ENCODE measurements around the gene TRIM26. TPM values are rescaled to one million over a fixed set of nuclear protein-coding genes. Genes with fewer than 3 reads are reported as not detected.

TRIM26 gene
- total and polyA plus RNA-seq, 2 donors (not counting 3 experiments of a cell fraction or from before 2014, with no cell fraction given), result 30.4 to 34.5 TPM

GRCh38 chr6:30143780-30144179 lies 69.4 kb downstream of the TRIM26 start:
- dilution Hi-C loops (cut with MboI; ENCODE audit: extremely low pct_ligation_motif_present, low sequenced_read_pairs) (no loop called here), intact Hi-C loops (cut with micrococcal nuclease) (no loop called here)
- Histone ChIP-seq H3K9me3 (replicated peaks; ENCODE audit: control insufficient read depth, insufficient read depth, low read length) (no peaks in the 10 kb centered on the region), H3K27ac (ENCODE audit: insufficient read depth, low read depth, low read length) (no peak overlapping the region), H3K79me2 (ENCODE audit: control insufficient read depth, insufficient read depth, low read length) (no peaks in the 10 kb centered on the region), H3K4me2 (ENCODE audit: insufficient read depth, low read length) (no peak overlapping the region), H3K4me3 (replicated peaks in 1 of 3; ENCODE audit: insufficient read depth in 1 of 3, low read depth in 1 of 3, low read length in 3 of 3) (no peak overlapping the region), H3K36me3 (ENCODE audit: control insufficient read depth in 2 of 2, extremely low read depth in 1 of 2, insufficient read depth in 2 of 2, low read length in 2 of 2) (no peaks in the 10 kb centered on the region), H3K9me1 (replicated peaks; ENCODE audit: control insufficient read depth, extremely low read depth, insufficient read depth, low read length) (no peaks in the 10 kb centered on the region), H3K9ac (replicated peaks; ENCODE audit: extremely low read depth, insufficient read depth, low read length) (no peak overlapping the region), H3K4me1 (ENCODE audit: control insufficient read depth, extremely low read depth, insufficient read depth, low read length) (no peaks in the 10 kb centered on the region), H2AFZ (ENCODE audit: low read depth, low read length) (no peak overlapping the region), H4K20me1 (replicated peaks; ENCODE audit: control insufficient read depth, extremely low read depth, insufficient read depth, low read length) (no peaks in the 10 kb centered on the region), H3K27me3 (ENCODE audit: control insufficient read depth in 2 of 2, insufficient read depth in 2 of 2, low read length in 2 of 2) (peaks cover 20 to 36% of the 10 kb centered on the region in 2 experiments)
- ChIA-PET CTCF (interaction anchor here (0.9 to 2.9 kb wide), 3 partner anchors 11 to 41 kb away, joined by 3 to 11 read pairs (median 6); no protein-coding TSS in a partner anchor), POLR2A (no interaction called here)
- FAIRE-seq (no peak), DNase-seq (ENCODE audit: low read depth, low spot score) (no peak)
- BruUV-seq (replicated peaks), result no TSS peak
- TF ChIP-seq, protein P1, sequence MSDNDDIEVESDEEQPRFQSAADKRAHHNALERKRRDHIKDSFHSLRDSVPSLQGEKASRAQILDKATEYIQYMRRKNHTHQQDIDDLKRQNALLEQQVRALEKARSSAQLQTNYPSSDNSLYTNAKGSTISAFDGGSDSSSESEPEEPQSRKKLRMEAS (IDR thresholded peaks at IDR 0.05; ENCODE audit: insufficient read depth, insufficient read length), result no peak
- TF ChIP-seq JUN (IDR thresholded peaks at IDR 0.05; ENCODE audit: borderline replicate concordance, insufficient read depth, insufficient read length, low read depth) (no peak), GATA2 (IDR thresholded peaks at IDR 0.05; ENCODE audit: insufficient read depth, insufficient read length, low read depth, low read length) (no peak), POLR2AphosphoS5 (IDR thresholded peaks at IDR 0.05; ENCODE audit: insufficient read depth, low read depth, low read length) (no peak), FOS (IDR thresholded peaks at IDR 0.05; ENCODE audit: borderline replicate concordance, insufficient read depth, low read length) (no peak), POLR2A (IDR thresholded peaks at IDR 0.05; ENCODE audit: low read depth, low read length) (no peak), MYC (IDR thresholded peaks at IDR 0.05; ENCODE audit: low read depth, low read length) (no peak), EZH2 (IDR thresholded peaks at IDR 0.05; ENCODE audit: borderline replicate concordance, low read depth, low read length, severe bottlenecking) (no peak)
- TF ChIP-seq, protein P2, sequence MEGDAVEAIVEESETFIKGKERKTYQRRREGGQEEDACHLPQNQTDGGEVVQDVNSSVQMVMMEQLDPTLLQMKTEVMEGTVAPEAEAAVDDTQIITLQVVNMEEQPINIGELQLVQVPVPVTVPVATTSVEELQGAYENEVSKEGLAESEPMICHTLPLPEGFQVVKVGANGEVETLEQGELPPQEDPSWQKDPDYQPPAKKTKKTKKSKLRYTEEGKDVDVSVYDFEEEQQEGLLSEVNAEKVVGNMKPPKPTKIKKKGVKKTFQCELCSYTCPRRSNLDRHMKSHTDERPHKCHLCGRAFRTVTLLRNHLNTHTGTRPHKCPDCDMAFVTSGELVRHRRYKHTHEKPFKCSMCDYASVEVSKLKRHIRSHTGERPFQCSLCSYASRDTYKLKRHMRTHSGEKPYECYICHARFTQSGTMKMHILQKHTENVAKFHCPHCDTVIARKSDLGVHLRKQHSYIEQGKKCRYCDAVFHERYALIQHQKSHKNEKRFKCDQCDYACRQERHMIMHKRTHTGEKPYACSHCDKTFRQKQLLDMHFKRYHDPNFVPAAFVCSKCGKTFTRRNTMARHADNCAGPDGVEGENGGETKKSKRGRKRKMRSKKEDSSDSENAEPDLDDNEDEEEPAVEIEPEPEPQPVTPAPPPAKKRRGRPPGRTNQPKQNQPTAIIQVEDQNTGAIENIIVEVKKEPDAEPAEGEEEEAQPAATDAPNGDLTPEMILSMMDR (IDR thresholded peaks at IDR 0.05; ENCODE audit: extremely low read depth in 1 of 2, insufficient read depth in 1 of 2, low read depth in 1 of 2, low read length in 2 of 2), result no peak
